Activated T-helper 9 cell treated with anti-CD3 and anti-CD28 coated beads, Interleukin-2, amount 50 U/mL, for 16 hours (primary cell): ENCODE results near the gene TTC9C.
"Not testable (repeated sequence)": the region's sequence is repeated elsewhere in the genome, so short reads cannot be mapped to it uniquely, and the experiment has no call there.

ENCODE experiments used
- DNase-seq: peaks from one replicate; pipeline ENCODE4 v3.0.0-alpha.2; 2020; ENCODE audit warnings: low read depth

Gene TTC9C

GRCh38 chr11:62728171-62728988, at the start of gene TTC9C:
TTC9C (plus strand) TSS chr11:62728486; CDS start chr11:62728849, 363 bp downstream.
- peak; percentile 78 for DNase-seq

- peak; percentile 76 for DNase-seq
These were observed 49.3 kb upstream of the TTC9C start, which contains the start of gene UBXN1 for GRCh38 chr11:62678770-62679696. UBXN1 (minus strand) TSS chr11:62679073; CDS start chr11:62678923, 150 bp downstream.

GRCh38 chr11:62680825-62681240, 47.5 kb upstream of the TTC9C start:
- DNase-seq = no peak

- DNase-seq = no peak
These were observed 45.8 kb upstream of the TTC9C start for GRCh38 chr11:62682518-62682917.

GRCh38 chr11:62687508-62688396, 40.5 kb upstream of the TTC9C start:
- DNase-seq = no peak

GRCh38 chr11:62688491-62688890, 39.8 kb upstream of the TTC9C start:
- no peak for DNase-seq

- DNase-seq = no peak
These were observed 38.7 kb upstream of the TTC9C start, which contains the start of gene LRRN4CL for GRCh38 chr11:62689421-62690183. LRRN4CL (minus strand) TSS chr11:62689530; CDS start chr11:62688508, 1,022 bp downstream.

GRCh38 chr11:62693624-62694023, 34.7 kb upstream of the TTC9C start:
- DNase-seq = not testable (repeated sequence)

GRCh38 chr11:62694455-62695167, 33.7 kb upstream of the TTC9C start:
- peak; percentile 57 for DNase-seq

GRCh38 chr11:62702246-62702645, 26.0 kb upstream of the TTC9C start:
- no peak for DNase-seq

- not testable (repeated sequence) for DNase-seq
These were observed 24.4 kb upstream of the TTC9C start for GRCh38 chr11:62703921-62704320.

GRCh38 chr11:62705413-62705812, 22.9 kb upstream of the TTC9C start:
- DNase-seq = no peak

- peak; percentile 91 for DNase-seq
These were observed 22.1 kb upstream of the TTC9C start for GRCh38 chr11:62705880-62706849.

GRCh38 chr11:62706850-62707247, 21.4 kb upstream of the TTC9C start:
- DNase-seq = no peak

GRCh38 chr11:62707277-62707861, 20.9 kb upstream of the TTC9C start, which contains the start of the genes BSCL2 and GNG3:
BSCL2 (minus strand) TSS chr11:62707424; CDS start chr11:62707195, 229 bp downstream.
GNG3 (plus strand) TSS chr11:62707676; CDS start chr11:62708296, 620 bp downstream.
- DNase-seq = no peak

- DNase-seq = no peak
These were observed 19.9 kb upstream of the TTC9C start for GRCh38 chr11:62708392-62708791.

GRCh38 chr11:62708793-62709192, 19.5 kb upstream of the TTC9C start:
- no peak for DNase-seq
